Activated effector memory CD4-positive, alpha-beta T cell treated with anti-CD3 and anti-CD28 coated beads, Interleukin-2, amount 50 U/mL, for 16 hours (primary cell): Measurements from ENCODE around the gene PRELID2.

Experiments used
- DNase-seq: peaks from one replicate; pipeline ENCODE4 v3.0.0-alpha.2; 2020

Gene PRELID2

DNA sequence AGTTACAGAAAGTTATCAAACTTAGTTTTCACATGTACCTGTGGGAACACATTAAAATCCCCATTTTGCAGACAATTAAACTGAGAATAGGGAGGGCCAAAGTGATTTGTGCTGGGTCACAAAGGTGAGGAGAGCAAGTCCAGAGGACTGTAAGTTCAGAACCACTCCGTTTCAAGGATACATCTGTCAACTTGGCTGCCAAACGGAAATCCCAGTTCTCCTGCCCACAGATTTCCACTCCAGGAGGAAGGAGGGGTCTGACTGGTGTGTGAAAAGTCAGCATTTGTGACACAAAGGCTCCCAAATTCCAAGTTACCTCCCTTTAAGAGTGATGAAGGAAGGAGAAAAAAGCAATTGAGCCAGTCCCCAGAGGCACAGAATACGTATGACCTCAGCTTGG lies 42.3 kb downstream of the PRELID2 start:
- no peak for DNase-seq

DNA sequence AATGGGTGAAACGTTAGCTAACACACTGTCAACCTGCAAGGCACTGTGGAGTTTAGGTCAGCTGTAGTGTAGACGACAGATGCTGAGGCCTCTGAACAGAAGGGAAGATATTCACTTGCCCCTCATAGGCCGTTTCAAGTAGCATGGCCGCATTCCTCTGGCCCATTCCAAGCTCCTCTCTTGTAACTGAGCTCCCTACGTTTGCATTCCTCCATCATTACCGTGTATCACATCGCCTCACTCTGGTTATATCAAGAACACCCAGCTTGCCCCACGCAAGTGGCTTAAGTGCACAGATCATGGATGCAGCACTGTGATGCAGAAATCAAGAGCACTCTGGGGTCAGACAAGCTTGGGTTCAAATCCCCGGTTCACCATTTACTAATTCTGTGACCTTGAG lies 43.3 kb downstream of the PRELID2 start:
- DNase-seq: no peak

DNA sequence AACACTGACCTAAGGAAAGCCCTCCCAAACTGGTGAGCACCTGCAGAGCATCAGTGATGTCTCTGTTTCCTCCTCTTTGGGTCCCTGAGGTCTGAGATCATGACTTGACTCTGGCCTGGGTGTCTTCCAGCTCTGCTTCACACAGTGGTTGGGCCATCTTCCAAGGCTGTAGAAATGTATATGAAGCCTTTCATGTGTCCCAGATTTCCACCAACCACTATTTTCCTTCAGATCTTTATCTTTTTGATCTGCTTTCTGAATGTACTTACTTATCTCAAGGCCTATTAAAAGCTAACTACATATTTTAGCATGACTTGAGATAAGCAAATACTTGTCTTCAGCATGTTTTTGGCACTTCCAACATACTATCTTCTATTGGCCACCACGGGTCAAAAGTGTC lies 47.1 kb downstream of the PRELID2 start:
- DNase-seq: no peak

DNA sequence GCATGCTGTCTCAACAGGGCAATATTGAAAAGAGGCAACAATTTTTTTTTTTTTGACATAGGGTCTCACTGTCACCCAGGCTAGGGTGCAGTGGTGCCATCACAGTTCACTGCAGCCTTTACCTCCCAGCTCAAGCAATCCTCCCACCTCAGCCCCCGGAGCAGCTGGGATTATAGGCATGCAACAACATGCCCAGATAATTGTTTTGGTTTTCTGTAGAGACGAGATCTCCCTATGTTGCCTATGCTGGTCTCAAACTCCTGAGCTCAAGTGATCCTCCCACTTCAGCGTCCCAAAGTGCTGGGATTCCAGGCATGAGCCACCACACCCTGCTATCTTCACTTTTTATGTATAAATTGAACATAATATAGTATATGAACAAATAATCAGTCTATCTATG lies 47.6 kb downstream of the PRELID2 start:
- DNase-seq: no peak

DNA sequence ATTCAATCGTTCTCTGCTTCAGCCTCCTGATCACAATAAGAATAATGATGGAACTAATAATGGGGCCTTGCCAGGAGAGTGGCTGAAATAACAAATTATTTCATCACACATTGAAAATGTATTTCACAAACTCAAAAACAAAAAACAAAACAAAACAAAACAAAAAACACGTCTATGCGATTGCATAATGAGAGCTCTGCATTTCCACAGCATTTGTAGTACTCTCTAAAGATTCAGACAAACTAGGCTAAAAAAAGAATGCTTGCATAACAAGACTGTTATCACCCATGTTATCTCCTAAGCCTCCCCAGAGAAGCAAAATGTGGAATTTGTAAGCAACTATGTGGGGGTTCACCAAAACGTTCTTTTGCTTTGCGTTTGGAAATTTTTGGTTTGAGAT lies 48.1 kb downstream of the PRELID2 start:
- DNase-seq: no peak

DNA sequence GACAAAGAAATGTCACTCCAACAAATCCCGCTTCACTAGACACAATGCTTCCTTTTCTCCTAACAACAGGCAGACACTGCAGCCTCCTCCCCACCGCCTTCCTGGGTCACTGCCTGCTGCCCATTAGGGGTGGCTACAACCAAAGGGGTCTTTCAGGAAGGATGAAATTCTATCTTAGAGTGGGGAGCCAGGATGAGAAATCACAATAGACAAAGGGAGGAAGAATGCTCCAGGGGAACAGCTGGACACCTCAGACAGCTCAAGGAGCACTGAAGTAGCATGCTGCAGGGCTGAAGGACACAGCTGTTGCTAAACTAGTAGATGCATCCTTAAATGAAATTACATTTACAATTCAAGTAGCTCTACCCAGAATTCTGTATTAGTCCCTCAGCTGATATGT lies 54.2 kb downstream of the PRELID2 start:
- no peak for DNase-seq

DNA sequence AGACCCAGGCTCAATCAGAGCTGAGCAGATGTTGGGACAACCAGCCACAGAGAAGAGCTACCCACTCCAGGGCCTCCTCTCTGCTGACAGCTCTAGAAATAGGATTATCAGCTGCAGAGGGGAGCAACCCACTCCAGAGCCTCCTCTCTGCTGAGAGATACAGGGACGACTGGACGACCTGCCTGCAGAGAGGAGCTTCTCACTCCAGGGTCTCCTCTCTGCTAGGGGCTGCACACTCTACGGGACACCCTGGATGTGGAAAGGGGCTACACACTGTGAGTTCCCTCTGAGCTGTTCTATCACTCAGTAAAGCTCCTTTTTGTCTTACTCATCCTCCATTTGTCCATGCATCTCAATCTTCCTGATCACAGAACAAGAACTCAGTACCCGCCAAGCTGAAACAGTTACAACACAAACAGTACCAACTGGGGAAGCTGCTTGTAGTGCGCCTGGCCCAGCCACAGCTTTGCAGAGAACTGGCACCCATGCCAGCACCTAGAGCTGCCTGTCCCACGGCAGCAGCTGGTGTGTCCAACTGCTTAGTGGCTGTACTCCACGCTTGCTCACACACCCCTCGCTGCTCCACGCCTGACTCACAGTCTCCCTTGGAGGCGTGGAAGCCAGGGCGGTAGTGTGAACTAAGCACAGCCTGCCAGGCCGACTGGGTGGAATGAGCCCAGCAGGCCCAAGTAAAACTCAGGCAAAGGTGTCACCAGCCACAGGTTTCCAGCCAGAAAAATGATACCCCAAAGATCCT lies 56.8 kb downstream of the PRELID2 start:
- DNase-seq: no peak

DNA sequence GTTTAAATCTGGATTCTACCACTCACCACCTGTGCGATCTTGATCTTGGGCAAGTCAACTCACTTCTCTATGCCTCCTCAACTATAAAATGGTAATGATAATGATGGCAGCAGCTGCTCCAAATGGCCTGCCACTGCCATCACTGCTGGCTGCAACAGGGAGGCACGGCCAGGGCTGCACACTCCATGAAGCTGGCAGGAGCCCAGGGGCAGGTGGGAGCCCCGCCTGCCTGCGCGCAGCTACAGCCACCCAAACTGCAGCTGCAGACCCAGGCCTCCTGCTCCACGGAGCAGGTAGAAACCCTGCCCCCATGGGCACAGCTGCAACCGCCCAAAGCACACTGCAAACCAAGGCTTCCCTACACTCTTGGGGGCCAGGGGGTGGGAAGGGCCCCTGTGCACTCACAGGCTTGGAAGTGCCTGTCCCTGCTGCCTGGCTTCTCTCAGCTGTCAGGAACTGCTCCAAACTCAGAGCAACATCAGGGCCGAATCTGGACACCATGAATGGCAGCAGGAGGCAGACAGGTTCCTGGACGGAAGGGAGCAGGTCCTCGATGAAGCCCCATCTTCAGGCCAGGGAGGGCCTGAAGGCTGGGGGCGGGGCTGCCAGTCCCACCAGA lies 57.6 kb downstream of the PRELID2 start:
- DNase-seq: no peak

DNA sequence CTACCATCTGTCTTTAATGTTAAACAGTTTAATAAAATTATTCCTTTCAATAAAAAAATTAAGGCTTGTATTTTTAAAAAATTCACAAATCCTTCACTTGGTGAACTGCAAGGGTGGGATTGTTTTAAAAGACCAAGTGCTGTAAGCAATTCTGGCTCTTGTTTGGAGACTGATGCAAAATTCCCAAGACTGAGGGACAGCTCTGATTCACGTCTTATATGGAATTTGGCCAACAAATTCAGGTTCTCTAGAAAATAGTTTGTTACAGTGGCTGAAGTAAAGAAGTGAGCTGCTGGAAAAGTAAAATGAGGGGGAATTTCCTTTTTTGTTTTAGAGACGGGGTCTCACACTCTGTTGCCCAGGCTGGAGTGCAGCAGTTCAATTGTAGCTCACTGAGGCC lies 58.3 kb downstream of the PRELID2 start:
- DNase-seq: no peak

DNA sequence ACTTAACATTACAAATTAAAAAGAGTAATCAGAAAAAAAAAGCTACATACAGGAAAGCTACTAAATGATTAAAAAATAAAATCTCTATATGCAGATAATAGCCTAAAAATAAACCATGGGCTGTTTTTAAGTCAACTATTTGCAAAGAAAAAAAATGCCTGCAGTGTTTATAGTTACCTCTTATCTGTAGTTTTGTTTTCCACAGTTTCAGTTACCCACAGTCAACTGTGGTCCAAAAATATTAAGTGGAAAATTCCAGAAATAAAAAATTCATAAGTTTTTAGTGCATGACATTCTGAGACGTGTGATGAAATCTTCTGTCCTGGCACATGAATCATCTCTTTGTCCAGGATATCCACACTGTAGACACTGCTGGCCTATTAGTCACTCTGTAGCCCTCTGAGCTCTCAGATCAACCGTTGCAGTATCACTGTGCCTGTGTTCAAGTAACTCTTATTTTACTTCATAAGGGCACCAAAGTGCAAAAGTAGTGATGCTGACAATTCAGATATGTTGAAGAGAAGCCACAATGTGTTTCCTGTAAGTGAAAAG lies 59.2 kb downstream of the PRELID2 start:
- no peak for DNase-seq

DNA sequence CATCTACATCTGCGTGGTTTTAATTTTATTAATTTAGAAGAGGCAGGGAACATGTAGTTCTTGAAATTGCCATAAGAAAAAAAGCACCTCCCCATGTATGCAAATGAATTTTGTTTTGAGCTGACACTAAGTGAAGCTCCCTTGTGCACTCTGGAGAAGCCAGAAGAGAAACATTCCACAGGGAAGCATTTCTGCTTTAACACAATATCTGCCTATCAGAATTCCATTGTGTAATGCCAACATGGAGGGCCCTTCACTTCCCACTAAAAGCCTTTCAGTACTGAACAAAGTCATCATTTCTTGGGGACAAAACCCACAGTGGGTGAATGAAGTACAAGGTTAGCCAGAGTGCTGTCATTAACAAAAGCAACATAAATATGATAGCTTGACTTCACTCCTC lies 59.7 kb downstream of the PRELID2 start:
- DNase-seq: no peak

DNA sequence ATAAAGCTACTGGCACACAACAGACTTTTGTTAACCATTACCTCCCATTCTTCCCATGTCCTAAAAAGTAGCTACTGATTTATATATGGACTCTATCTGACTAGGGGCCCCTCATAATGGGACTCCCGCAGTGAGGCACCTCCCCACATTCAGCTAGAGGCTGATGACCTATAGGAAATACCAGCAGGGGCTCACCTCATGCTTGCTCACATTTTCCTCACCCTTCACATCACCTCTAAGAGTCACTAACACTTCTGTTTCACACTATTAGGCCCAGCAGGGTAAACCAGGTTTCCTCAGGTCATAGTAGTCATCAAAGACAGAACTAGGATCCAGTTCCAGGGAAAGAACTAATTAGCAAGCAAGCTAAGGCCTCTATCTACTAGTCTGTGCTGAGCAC lies 60.7 kb downstream of the PRELID2 start:
- DNase-seq: no peak

DNA sequence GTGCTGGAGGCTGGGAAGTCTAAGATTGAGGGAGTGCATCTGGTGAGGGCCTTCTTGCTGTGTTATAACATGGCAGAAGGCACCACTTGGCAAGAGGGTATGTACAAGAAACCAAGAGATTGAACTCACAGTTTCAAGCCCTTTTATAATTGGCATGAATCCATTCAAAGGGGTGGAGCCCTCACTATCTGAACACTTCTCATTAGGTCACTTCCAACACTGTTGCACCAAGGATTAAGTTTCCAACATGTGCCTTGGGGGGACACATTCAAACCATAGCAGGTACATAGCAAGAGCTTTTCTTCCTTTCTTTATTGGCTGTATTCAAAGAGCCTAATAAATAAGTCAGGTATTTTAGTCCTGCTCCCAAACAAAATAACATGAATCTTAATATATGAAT lies 62.7 kb downstream of the PRELID2 start:
- no peak for DNase-seq

DNA sequence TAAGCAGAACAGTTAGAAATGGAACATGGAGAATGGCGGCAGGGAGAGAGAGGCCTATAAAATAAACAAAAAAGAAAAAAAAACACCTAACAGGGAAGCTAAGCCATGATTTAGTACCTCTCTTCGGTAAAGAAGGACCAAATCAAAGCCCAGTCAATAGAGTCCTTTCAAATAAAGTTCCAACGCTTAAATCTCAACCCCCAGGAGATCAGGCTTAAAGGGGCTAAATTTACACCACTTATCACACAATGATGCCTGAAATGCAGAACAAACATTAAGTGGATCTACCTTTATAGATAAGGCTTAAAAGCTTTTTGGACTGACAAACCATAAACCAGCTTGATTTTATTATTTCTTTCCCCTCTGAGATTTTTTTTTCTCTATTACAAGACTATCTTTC lies 66.3 kb downstream of the PRELID2 start:
- DNase-seq: no peak

DNA sequence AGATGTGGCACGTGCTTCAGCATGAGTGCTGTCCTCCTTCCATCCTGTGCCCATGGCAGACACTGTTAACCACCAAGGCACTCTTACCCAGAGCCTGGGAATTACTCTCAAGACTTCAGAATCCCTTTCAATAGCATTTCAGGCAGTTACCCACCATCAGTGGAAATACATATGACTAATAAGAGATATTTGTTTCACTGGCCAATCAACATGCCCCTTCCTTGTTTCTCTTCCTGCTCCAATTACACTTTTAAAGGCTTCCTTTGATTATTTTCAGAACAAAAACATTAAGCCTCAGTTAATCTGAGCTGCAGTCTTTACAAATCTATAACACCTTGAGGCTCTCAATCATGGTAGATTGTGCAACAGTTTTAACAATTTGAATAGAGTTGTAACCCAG lies 70.8 kb downstream of the PRELID2 start:
- DNase-seq: no peak

DNA sequence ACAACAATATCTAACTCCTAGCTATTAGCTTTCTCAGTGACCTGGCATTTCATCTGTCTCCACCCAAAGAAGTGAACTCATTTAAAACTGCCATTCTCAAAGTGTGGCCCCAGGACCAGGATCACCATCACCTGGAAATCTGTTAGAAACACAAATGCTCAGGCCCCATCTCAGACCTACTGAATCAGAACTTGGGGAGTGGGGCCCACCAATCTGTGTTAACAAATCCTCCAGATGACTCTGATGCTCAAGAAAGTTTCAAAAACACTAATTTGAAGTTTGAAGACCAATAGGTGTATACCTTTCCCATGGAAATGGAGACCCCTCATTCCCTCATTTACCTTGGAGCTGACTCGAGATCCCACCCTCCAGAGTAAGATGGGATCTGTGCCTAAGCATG lies 72.3 kb downstream of the PRELID2 start:
- no peak for DNase-seq

DNA sequence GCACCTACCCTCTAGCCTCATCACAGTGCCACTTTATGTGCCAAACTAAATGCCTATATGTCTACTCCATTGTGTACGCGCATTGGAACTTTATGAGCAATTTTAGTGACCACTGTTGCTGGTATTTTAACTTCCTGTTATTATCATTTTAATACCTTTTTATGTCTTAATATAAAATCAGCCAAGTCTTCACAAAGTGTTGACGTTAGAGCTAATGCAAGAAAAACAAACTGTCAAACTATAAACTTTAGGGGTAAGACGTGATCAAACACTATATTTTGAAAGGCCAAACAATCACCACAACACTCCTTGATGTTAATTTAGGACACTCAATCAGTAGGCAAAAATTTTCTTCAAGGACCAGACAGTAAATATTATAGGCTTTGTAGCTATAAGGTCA lies 73.9 kb downstream of the PRELID2 start:
- no peak for DNase-seq

DNA sequence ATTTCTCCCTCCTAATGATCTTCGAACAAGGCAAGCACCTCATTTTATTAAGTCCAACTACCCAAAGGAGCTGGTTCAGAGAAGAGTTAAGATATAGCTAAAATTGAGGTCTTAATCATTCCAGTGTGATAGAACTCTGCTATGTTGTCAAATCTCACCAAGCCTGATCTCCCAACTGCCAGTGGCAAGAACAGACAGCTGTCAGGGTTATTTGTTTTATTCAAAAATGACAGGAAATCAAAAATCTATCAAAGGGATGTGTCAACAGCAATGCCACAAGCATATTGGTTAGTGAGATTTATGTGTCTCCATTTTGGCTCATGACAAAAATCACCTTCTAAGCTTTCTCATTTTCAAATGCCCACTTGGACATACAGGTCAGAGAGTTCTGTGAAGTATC lies 74.5 kb downstream of the PRELID2 start:
- no peak for DNase-seq

DNA sequence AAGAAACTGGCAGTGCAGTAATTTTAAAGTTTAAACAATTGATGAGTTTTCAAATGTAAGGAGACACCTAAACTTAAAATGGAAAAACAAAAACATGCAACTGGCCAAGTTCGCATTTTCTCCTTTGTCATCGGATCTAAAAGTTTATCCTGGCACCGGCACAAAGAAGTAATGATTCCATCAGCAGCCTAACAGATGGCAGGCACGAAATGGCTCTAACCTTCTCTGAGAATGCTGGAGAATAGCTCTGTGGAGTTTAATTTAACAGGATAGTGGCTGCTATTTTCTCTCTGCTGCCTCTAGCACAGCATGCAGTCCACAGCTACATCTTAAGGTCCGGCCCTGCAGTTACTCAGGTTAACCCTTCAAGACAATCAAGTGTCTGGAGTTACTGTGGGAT lies 82.2 kb downstream of the PRELID2 start:
- no peak for DNase-seq

DNA sequence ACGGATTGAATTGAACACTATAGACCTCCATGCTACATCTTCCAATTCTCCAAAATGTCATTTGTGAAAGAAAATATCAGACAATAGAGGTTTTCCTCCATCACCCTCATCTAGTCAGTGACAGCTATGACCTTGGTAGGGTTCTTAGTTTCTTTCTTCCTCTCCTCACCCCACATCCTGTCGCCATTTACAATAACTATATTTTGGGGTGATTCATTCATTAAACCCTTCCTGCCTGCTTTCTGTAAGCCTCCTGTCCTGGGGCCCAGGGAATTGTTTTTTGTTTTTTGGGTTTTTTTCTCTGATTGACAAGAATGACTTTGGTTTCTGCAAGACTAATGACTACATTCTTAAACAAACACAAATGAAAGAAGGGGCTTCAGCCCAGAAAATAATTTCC lies 82.6 kb downstream of the PRELID2 start:
- DNase-seq: no peak

DNA sequence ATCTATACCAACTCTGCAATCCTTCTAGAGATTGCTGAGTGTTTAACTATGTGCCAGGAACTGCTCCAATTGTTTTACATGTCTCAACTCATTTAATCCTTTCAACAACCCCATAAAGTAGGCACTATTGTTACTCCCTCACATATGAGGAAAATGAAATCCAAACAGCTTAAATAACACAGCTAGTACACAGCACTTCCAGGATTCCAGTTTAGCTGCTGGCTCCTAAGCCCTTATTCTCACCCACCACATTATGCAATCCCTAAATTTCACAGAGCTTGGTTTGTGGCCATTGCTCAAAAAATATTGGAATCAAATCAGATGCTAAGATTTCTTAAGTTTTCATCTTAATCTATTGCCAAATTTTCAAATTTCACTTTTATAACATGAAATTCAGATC lies 84.9 kb downstream of the PRELID2 start:
- DNase-seq: no peak

DNA sequence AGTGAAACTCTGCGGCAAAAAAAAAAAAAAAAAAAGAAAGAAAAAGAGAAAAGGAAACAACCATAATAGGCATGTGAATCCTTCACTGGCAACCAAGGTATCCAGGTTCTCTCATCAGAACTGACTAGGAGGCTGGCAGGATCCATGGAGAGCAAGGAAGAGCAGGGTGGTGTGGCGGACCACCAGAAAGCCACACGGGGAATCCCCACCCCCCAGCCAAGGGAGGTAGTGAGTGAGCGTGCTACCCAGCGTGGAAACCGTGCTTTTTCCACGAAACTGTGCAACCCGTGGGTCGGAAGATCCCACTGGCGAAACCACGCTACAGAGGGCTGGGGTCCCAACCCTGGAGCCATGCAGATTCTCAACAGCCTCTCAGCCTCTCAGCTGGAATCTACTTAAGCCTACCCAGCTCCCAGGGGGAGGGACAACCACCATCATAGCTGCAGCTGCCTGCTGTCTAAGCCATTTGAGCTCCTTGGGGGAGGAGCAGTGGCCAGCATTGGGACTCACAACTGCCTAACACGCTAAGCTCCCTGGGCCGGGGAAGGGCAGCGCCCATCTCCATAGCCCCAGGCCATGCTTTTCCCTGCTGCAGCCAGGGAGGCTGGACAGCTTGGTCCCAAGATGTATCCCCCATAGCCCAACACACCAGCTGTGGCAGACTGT lies 91.6 kb downstream of the PRELID2 start:
- DNase-seq: no peak

DNA sequence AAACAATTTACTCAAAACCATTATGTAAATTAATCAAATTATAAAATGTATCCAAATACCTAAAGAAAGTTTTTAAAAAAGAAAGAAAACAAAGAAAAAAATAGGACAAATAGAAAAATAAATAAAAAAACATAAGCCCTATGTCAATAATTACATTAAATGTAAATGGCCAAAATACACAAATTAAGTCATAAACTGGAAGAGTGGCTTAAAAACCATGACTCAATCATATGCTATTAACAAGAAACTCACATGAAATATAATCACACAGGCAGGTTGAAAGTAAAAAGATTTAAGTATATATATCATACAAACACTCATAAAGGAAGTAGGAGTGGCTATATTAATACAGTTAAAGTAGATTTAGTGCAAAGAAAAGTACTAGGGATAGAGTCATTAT lies 95.3 kb downstream of the PRELID2 start:
- no peak for DNase-seq

DNA sequence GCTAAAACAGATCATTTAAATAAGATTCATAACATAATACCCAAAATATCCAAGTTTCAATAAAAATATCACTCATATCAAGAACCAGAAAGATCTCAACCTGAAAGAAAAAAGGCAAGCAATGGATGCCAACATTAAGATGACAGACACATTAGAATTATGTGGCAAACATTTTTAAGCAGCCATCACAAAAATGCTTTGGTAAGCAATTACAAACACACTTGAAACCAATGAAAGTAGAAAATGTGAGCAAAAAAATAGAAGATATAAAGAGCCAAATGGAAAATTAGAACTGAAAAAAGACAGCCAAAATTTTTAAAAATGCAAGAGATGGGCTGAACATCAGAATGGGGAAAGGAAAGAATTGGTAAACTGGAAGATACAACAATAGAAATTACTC lies 96.9 kb downstream of the PRELID2 start:
- no peak for DNase-seq
